ENCODE results near the gene KNSTRN.

The KNSTRN gene

GRCh38 chr15:40398413-40398873 is 15.9 kb downstream of the KNSTRN start:
- no peak for TF ChIP-seq EP300 (IDR thresholded peaks at IDR 0.05; ENCODE audit: borderline replicate concordance)

DNA sequence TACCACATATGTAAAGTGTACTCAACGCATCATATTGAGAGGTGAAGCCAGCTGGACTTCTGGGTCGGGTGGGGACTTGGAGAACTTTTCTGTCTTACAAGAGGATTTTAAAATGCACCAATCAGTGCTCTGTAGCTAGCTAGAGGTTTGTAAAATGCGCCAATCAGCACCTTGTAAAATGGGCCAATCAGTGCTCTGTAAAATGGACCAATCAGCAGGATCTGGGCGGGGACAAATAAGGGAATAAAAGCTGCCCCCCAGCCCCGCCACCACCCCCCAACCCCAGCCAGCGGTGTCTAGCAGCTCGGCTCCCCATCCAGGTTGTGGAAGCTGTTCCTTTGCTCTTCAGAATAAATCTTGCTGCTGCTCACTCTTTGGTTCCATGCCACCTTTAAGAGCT is 16.8 kb downstream of the KNSTRN start:
- TF ChIP-seq TAF1 (IDR thresholded peaks at IDR 0.05; ENCODE audit: low read depth) (no peak), EGR1 (IDR thresholded peaks at IDR 0.05) (no peak), NFIC (IDR thresholded peaks at IDR 0.05) (no peak), MAX (IDR thresholded peaks at IDR 0.05) (no peak), YY1 (IDR thresholded peaks at IDR 0.05; ENCODE audit: low read depth) (no peak)
- TF ChIP-seq, protein P1, sequence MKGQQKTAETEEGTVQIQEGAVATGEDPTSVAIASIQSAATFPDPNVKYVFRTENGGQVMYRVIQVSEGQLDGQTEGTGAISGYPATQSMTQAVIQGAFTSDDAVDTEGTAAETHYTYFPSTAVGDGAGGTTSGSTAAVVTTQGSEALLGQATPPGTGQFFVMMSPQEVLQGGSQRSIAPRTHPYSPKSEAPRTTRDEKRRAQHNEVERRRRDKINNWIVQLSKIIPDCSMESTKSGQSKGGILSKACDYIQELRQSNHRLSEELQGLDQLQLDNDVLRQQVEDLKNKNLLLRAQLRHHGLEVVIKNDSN (IDR thresholded peaks at IDR 0.05) = no peak

- TF ChIP-seq REST (IDR thresholded peaks at IDR 0.05; ENCODE audit: low read depth) = no peak
- no peak for TF ChIP-seq TEAD4 (IDR thresholded peaks at IDR 0.05)
- TF ChIP-seq TAF1 (IDR thresholded peaks at IDR 0.05; ENCODE audit: low read depth) = peak; percentile 95
- peak; percentile 42; the same call in 1 of the 2 replicates for TF ChIP-seq EGR1 (IDR thresholded peaks at IDR 0.05)
- TF ChIP-seq MAX (IDR thresholded peaks at IDR 0.05) = peak; percentile 75
- TF ChIP-seq NFIC (IDR thresholded peaks at IDR 0.05) = peak; percentile 67
- TF ChIP-seq TCF12 (IDR thresholded peaks at IDR 0.05; ENCODE audit: low read depth) = 0 out of 2 replicates have a peak, but pooled peaks have one; percentile 35
- TF ChIP-seq YY1 (IDR thresholded peaks at IDR 0.05; ENCODE audit: low read depth) = peak; percentile 91
Measured at GRCh38 chr15:40405501-40406381, 23.2 kb downstream of the KNSTRN start, which contains the start of gene IVD. Gene IVD, plus strand, starts transcription at chr15:40405795. Its CDS starts 33 bp downstream, at chr15:40405828.

DNA sequence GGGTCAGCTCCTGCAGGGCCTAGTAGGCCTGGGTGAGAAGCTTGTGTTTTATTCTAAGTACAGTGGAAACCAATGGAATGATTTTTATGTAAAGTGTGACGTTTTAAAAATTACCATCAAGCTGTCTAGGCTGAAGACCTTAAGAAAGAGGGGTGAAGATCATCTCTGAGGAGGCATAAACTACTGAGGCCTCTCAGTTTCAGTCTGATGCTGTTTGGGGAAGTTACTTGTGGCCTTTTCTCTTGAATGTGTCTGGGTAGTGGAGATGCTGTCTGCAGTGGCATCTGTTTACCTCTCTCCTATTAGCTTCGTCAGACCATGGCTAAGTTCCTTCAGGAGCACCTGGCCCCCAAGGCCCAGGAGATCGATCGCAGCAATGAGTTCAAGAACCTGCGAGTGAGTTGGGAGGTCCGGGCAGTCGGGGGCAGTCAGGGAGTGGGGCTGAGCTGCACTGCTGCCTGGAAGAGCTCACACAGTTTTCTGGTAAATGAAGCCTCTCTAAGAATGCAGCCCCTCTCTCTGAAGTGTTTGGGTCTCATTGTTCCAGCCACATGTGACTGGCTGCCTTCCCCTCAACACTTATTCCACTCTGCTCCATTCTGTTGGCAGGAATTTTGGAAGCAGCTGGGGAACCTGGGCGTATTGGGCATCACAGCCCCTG is 24.9 kb downstream of the KNSTRN start:
- TF ChIP-seq NFIC (IDR thresholded peaks at IDR 0.05) (no peak), EP300 (IDR thresholded peaks at IDR 0.05; ENCODE audit: borderline replicate concordance) (no peak), CREB1 (IDR thresholded peaks at IDR 0.05; ENCODE audit: low read depth) (no peak), EGR1 (IDR thresholded peaks at IDR 0.05) (no peak), FOXM1 (IDR thresholded peaks at IDR 0.05; ENCODE audit: borderline replicate concordance, low read depth) (no peak), ZBTB7A (IDR thresholded peaks at IDR 0.05; ENCODE audit: low read depth) (no peak), TCF12 (IDR thresholded peaks at IDR 0.05; ENCODE audit: low read depth) (no peak)
- TF ChIP-seq, protein P1 (IDR thresholded peaks at IDR 0.05) = no peak

DNA sequence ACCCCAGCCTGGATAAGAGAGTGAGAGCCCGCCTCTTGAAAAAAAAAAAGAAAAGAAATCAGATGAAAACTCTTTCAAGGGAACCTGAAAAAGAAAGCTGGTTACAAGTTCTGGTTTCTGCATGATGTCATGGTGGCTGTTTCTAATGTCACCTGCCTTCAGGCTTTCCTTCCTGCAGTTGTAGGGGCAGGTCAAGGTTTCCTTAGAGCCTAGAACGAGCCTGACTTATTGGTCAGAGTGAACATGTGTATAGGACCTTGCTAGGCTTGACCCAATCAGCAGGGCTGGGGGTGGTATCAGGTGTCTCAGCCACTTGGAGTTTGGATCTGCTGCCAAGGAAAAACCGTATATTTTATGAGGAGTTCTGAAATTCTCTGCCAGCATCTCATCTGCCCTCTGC is 26.8 kb downstream of the KNSTRN start:
- TF ChIP-seq TEAD4 (IDR thresholded peaks at IDR 0.05) (no peak), NFIC (IDR thresholded peaks at IDR 0.05) (no peak), EP300 (IDR thresholded peaks at IDR 0.05; ENCODE audit: borderline replicate concordance) (no peak)

GRCh38 chr15:40410476-40410875 is 28.0 kb downstream of the KNSTRN start:
- TF ChIP-seq TAF1 (IDR thresholded peaks at IDR 0.05; ENCODE audit: low read depth) (no peak), ZBTB7A (IDR thresholded peaks at IDR 0.05; ENCODE audit: low read depth) (no peak), TEAD4 (IDR thresholded peaks at IDR 0.05) (no peak), RAD21 (IDR thresholded peaks at IDR 0.05; ENCODE audit: low read depth) (no peak), CREB1 (IDR thresholded peaks at IDR 0.05; ENCODE audit: low read depth) (no peak), YY1 (IDR thresholded peaks at IDR 0.05; ENCODE audit: low read depth) (no peak), CEBPB (IDR thresholded peaks at IDR 0.05) (no peak), MAX (IDR thresholded peaks at IDR 0.05) (no peak), NFIC (IDR thresholded peaks at IDR 0.05) (no peak), FOXM1 (IDR thresholded peaks at IDR 0.05; ENCODE audit: borderline replicate concordance, low read depth) (no peak), EP300 (IDR thresholded peaks at IDR 0.05; ENCODE audit: borderline replicate concordance) (no peak), REST (IDR thresholded peaks at IDR 0.05; ENCODE audit: low read depth) (no peak), EGR1 (IDR thresholded peaks at IDR 0.05) (no peak), TCF12 (IDR thresholded peaks at IDR 0.05; ENCODE audit: low read depth) (no peak)
- TF ChIP-seq, protein P1 (IDR thresholded peaks at IDR 0.05) = no peak
